ENCODE data around the gene KANSL2. TPM values are rescaled to one million over a fixed set of nuclear protein-coding genes. Genes with fewer than 3 reads are reported as not detected.

Gene KANSL2
- total and polyA plus RNA-seq, 9 of the 15 experiments (the other 6 are each of a cell fraction or from before 2014, with no cell fraction given) = 41.1 to 89.8 (median 55.4) TPM

GRCh38 chr12:48693572-48693971 is 11.5 kb upstream of the KANSL2 start (continued):
- TF ChIP-seq PBX2 (CRISPR knock-in tag; IDR thresholded peaks at IDR 0.05; ENCODE audit: low read depth) = no peak
- no peak for TF ChIP-seq PBX2 (tag; conservative IDR thresholded peaks at IDR 0.05; ENCODE audit: low read depth)
- TF ChIP-seq WHSC1 (IDR thresholded peaks at IDR 0.05; ENCODE audit: low read length) = no peak
- TF ChIP-seq ZBTB11 (CRISPR knock-in tag; IDR thresholded peaks at IDR 0.05) = peak in 1 of 3 experiments; percentile 71; a peak in 2 of 6 replicates
- no peak for TF ChIP-seq ASH1L (IDR thresholded peaks at IDR 0.05; ENCODE audit: borderline replicate concordance, low read depth, partially characterized antibody)
- no peak for TF ChIP-seq ZHX1 (conservative IDR thresholded peaks at IDR 0.05; ENCODE audit: low read length)
- TF ChIP-seq ZNF449 (CRISPR knock-in tag; IDR thresholded peaks at IDR 0.05) = no peak
- TF ChIP-seq ZBTB5 (IDR thresholded peaks at IDR 0.05) = no peak
- no peak for TF ChIP-seq GABPA (tag; conservative IDR thresholded peaks at IDR 0.05; ENCODE audit: low read depth)
- TF ChIP-seq MYC (IDR thresholded peaks at IDR 0.05; ENCODE audit: low read depth, low read length) = 0 out of 2 replicates have a peak, but pooled peaks have one; percentile 12
- TF ChIP-seq MYC (CRISPR knock-in tag; IDR thresholded peaks at IDR 0.05; ENCODE audit: borderline replicate concordance, low read depth) = no peak
- TF ChIP-seq FOXJ3 (CRISPR knock-in tag; IDR thresholded peaks at IDR 0.05) = no peak
- TF ChIP-seq ZNF830 (CRISPR knock-in tag; IDR thresholded peaks at IDR 0.05) = no peak
- TF ChIP-seq CEBPB (tag; IDR thresholded peaks at IDR 0.05) = no peak
- no peak for TF ChIP-seq PHTF2 (CRISPR knock-in tag; IDR thresholded peaks at IDR 0.05)

Data from K562 (cell line).